GM12874 (cell line): ENCODE measurements around the gene CMIP.

Experiments used
- CTCF ChIP-seq: IDR thresholded peaks from 2 replicates; pipeline ENCODE4 v1.5.1; 2011; ENCODE audit warnings: low read depth, mild to moderate bottlenecking, control low read depth, low read length, moderate library complexity; ENCODE audit not compliant: insufficient read depth

CMIP gene

DNA sequence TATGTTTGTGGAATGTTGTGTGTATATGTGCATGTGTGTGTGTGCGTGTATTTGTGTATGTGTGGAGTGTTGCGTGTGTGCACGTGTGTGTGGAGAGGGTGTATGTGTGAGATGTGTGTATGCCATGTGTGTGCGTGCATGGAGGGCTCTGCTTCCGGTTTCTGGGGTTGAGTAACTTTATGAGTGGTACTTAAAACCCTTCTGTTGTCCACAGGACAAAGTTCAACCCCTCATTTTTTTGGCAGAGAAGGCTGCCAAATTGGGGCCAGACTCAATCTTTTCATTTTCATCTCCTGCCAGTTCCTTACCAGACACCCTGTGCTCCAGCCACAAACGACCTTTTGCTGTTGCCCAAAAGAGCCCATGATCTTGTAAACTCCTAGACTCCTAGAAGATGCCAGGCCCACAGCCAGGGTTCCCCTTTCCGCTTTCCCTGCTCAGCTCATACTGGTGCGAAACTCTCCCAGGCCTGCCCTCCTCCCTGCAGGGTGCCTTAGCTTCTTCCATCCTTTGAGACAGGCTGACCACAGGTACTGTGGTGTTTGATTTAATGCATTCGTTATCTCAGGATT is 100.2 kb downstream of the CMIP start:
- TF ChIP-seq CTCF: no peak

GRCh38 chr16:81545470-81546250 is 101.1 kb downstream of the CMIP start:
- TF ChIP-seq CTCF: no peak

GRCh38 chr16:81546781-81547180 is 102.2 kb downstream of the CMIP start:
- no peak for TF ChIP-seq CTCF

GRCh38 chr16:81547194-81547938 is 102.8 kb downstream of the CMIP start:
- TF ChIP-seq CTCF: no peak

DNA sequence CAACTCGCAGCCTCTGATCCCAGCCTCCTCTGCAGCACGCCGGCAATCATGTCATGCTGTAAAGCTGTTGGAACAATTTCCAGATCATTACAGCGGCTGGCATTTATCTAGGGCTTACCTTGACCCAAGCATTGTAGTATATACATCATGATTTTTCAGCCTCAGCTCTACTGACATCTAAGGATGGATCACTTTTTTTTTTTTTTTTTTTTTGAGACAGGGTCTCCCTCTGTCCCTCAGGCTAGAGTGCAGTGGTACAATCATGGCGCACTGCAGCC is 103.3 kb downstream of the CMIP start:
- TF ChIP-seq CTCF: no peak

DNA sequence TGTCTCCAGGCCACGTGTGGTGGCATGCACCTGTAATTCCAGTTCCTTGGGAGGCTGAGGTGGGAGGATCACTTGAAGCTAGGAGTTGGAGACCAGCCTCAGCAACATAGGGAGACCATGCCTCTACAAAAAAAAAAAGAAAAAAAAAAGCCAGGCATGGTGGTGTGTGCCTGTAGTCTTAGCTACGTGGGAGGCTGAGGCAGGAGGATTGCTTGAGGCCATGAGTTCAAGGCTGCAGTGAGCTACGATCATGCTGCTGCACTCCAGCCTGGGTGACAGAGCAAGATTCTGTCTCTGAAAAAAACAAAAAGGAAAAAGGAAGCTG is 103.9 kb downstream of the CMIP start:
- TF ChIP-seq CTCF: no peak

DNA sequence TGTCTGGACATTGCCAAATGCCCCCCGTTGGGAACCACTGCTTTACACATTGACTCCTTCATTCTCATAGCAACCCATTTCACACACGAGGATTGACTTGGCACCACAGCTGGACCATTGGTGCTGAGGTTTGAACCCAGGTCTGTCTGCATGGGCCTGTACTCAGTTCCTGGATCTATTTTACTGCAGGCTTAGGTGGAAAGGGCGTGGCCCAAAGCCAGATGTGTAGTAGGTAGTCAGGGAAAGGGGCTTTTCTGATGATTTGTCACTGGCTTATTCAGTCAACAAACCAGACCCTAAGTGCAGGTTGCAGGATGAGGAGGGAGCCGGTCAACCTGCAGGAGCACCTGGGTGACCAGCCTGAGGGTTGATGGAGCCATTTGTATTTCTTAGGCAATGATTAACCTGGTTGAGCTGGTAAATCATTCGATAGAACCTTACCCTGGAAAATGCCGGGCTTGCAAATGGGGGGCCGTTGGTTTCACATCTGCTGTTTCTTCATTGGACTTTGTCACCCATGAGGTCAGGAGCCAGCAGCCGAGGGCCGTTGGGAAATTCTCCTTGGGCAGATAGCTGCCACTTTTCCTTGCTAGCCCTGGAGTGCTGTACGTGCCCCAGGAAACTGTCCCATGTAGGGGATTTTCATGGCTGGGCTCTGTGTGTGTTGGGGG is 104.4 kb downstream of the CMIP start:
- TF ChIP-seq CTCF: no peak
